ENCODE measurements around the gene LUZP2.

DNA sequence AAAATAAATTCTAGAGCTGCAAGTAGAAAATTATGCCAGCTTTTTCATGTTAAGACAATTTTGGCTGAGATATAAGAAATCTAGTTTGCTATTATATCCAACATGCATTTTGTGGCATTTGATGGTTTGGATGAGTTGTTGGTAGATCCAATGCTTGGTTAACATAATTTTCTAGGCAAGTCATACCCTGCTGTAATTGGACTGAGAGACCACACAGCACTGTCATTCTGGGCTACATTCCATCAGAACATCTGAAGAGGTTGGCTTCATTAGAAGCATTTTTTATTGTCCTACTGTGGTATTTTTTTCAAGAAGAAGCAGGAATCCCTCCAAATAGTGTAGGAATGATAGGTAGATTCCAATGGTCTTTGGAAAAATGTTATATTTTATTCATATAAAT is 561.0 kb downstream of the LUZP2 start:
- TF ChIP-seq RXRA (IDR thresholded peaks at IDR 0.05; ENCODE audit: insufficient read depth, low read depth, low read length): no peak
- TF ChIP-seq EP300 (IDR thresholded peaks at IDR 0.05; ENCODE audit: borderline replicate concordance in 1 of 2, low read depth in 2 of 2, low read length in 2 of 2): no peak
- TF ChIP-seq KDM1A (IDR thresholded peaks at IDR 0.05; ENCODE audit: borderline replicate concordance, low read length): no peak
- TF ChIP-seq, protein P1, sequence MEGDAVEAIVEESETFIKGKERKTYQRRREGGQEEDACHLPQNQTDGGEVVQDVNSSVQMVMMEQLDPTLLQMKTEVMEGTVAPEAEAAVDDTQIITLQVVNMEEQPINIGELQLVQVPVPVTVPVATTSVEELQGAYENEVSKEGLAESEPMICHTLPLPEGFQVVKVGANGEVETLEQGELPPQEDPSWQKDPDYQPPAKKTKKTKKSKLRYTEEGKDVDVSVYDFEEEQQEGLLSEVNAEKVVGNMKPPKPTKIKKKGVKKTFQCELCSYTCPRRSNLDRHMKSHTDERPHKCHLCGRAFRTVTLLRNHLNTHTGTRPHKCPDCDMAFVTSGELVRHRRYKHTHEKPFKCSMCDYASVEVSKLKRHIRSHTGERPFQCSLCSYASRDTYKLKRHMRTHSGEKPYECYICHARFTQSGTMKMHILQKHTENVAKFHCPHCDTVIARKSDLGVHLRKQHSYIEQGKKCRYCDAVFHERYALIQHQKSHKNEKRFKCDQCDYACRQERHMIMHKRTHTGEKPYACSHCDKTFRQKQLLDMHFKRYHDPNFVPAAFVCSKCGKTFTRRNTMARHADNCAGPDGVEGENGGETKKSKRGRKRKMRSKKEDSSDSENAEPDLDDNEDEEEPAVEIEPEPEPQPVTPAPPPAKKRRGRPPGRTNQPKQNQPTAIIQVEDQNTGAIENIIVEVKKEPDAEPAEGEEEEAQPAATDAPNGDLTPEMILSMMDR (IDR thresholded peaks at IDR 0.05; ENCODE audit: control extremely low read depth in 1 of 3, insufficient read depth in 1 of 3, low read depth in 1 of 3, low read length in 3 of 3): no peak
- no peak for TF ChIP-seq SP4 (IDR thresholded peaks at IDR 0.05; ENCODE audit: low read length)
- TF ChIP-seq POLR2AphosphoS5 (IDR thresholded peaks at IDR 0.05; ENCODE audit: low read depth, low read length): no peak

All from H1 (cell line).